Mononuclear cell (primary cell): ENCODE results near the gene HDAC4. TPM values are rescaled to one million over a fixed set of nuclear protein-coding genes. Genes with fewer than 3 reads are reported as not detected.

Experiments
- H3K27me3 ChIP-seq: 2 replicates; pipeline ENCODE4 v1.6.0; 2011; ENCODE audit warnings: low read length, control low read depth; ENCODE audit not compliant: insufficient read depth
- H3K4me1 ChIP-seq: 2 replicates; pipeline ENCODE4 v1.5.1; 2011; ENCODE audit warnings: mild to moderate bottlenecking, low read length, control low read depth; ENCODE audit not compliant: insufficient read depth
- H3K4me3 ChIP-seq: 2 replicates; pipeline ENCODE4 v1.5.1; 2011; ENCODE audit warnings: mild to moderate bottlenecking, low read length, moderate library complexity
- H3K9me3 ChIP-seq: 2 replicates; pipeline ENCODE4 v1.5.1; 2011; ENCODE audit warnings: low read depth, mild to moderate bottlenecking, control low read depth, low read length
- total RNA-seq: library from RNA; depleted of rRNA; stranded (reverse); fragments of >200 nt; gene quantifications from one replicate; pipeline ENCODE4 v1.2.3, GENCODE V29; 2012

The HDAC4 gene
- total RNA-seq, 1 donor: 27.7 TPM

GRCh38 chr2:239275044-239275685, 125.7 kb downstream of the HDAC4 start:
- Histone ChIP-seq H3K4me1 (peaks cover 77% of the 10 kb centered on the region), H3K4me3 (peak overlapping the region; percentile 22), H3K9me3 (no peaks in the 10 kb centered on the region), H3K27me3 (no peaks in the 10 kb centered on the region)

GRCh38 chr2:239274391-239275043, 126.3 kb downstream of the HDAC4 start:
- H3K27me3 ChIP-seq: no peaks in the 10 kb centered on the region
- H3K4me1 ChIP-seq: peaks cover 77% of the 10 kb centered on the region
- peak overlapping the region; percentile 22 for H3K4me3 ChIP-seq

GRCh38 chr2:239273280-239274234, 127.3 kb downstream of the HDAC4 start:
- Histone ChIP-seq H3K27me3 (no peaks in the 10 kb centered on the region), H3K4me1 (peaks cover 77% of the 10 kb centered on the region), H3K4me3 (no peak overlapping the region)

More at GRCh38 chr2:239274391-239275043, 126.3 kb downstream of the HDAC4 start:
- no peaks in the 10 kb centered on the region for H3K9me3 ChIP-seq

GRCh38 chr2:239272626-239273025, 128.2 kb downstream of the HDAC4 start:
- Histone ChIP-seq H3K4me3 (no peak overlapping the region), H3K4me1 (peaks cover 84% of the 10 kb centered on the region), H3K9me3 (no peaks in the 10 kb centered on the region), H3K27me3 (no peaks in the 10 kb centered on the region)

More at GRCh38 chr2:239273280-239274234, 127.3 kb downstream of the HDAC4 start:
- no peaks in the 10 kb centered on the region for H3K9me3 ChIP-seq

- Histone ChIP-seq H3K4me1 (peaks cover 85% of the 10 kb centered on the region), H3K9me3 (no peaks in the 10 kb centered on the region), H3K27me3 (no peaks in the 10 kb centered on the region), H3K4me3 (no peak overlapping the region)
Measured at GRCh38 chr2:239271882-239272281, 128.9 kb downstream of the HDAC4 start.

GRCh38 chr2:239271471-239271870, 129.3 kb downstream of the HDAC4 start:
- Histone ChIP-seq H3K27me3 (no peaks in the 10 kb centered on the region), H3K9me3 (no peaks in the 10 kb centered on the region)

GRCh38 chr2:239269916-239270315, 130.9 kb downstream of the HDAC4 start:
- no peaks in the 10 kb centered on the region for H3K9me3 ChIP-seq

More at GRCh38 chr2:239271471-239271870, 129.3 kb downstream of the HDAC4 start:
- H3K4me3 ChIP-seq: no peak overlapping the region
- peaks cover 85% of the 10 kb centered on the region for H3K4me1 ChIP-seq

GRCh38 chr2:239269173-239269885, 131.5 kb downstream of the HDAC4 start:
- H3K4me1 ChIP-seq: peaks cover 85% of the 10 kb centered on the region

More at GRCh38 chr2:239269916-239270315, 130.9 kb downstream of the HDAC4 start:
- Histone ChIP-seq H3K4me1 (peaks cover 85% of the 10 kb centered on the region), H3K4me3 (no peak overlapping the region), H3K27me3 (no peaks in the 10 kb centered on the region)

GRCh38 chr2:239268549-239268948, 132.3 kb downstream of the HDAC4 start:
- H3K9me3 ChIP-seq: no peaks in the 10 kb centered on the region
- H3K4me1 ChIP-seq: peaks cover 85% of the 10 kb centered on the region
- no peak overlapping the region for H3K4me3 ChIP-seq
- H3K27me3 ChIP-seq: no peaks in the 10 kb centered on the region

More at GRCh38 chr2:239269173-239269885, 131.5 kb downstream of the HDAC4 start:
- H3K27me3 ChIP-seq: no peaks in the 10 kb centered on the region
- H3K9me3 ChIP-seq: no peaks in the 10 kb centered on the region
- H3K4me3 ChIP-seq: no peak overlapping the region

- H3K27me3 ChIP-seq: no peaks in the 10 kb centered on the region
- H3K4me1 ChIP-seq: peaks cover 83% of the 10 kb centered on the region
- H3K4me3 ChIP-seq: no peak overlapping the region
- H3K9me3 ChIP-seq: no peaks in the 10 kb centered on the region
Measured at GRCh38 chr2:239268082-239268481, 132.7 kb downstream of the HDAC4 start.

GRCh38 chr2:239267288-239267951, 133.4 kb downstream of the HDAC4 start:
- no peaks in the 10 kb centered on the region for H3K27me3 ChIP-seq
- no peaks in the 10 kb centered on the region for H3K9me3 ChIP-seq
- H3K4me3 ChIP-seq: peak overlapping the region; percentile 51
- H3K4me1 ChIP-seq: peaks cover 82% of the 10 kb centered on the region

- no peaks in the 10 kb centered on the region for H3K9me3 ChIP-seq
- H3K27me3 ChIP-seq: no peaks in the 10 kb centered on the region
- peaks cover 86% of the 10 kb centered on the region for H3K4me1 ChIP-seq
- peak overlapping the region; percentile 51 for H3K4me3 ChIP-seq
Measured at GRCh38 chr2:239266779-239267287, 134.0 kb downstream of the HDAC4 start.

GRCh38 chr2:239266434-239266766, 134.4 kb downstream of the HDAC4 start:
- Histone ChIP-seq H3K27me3 (no peaks in the 10 kb centered on the region), H3K4me1 (peaks cover 91% of the 10 kb centered on the region), H3K9me3 (no peaks in the 10 kb centered on the region), H3K4me3 (peak overlapping the region; percentile 51)
